Stromal cell of bone marrow (primary cell): ENCODE results near the gene CNTN1.

Experiments
- DNase-seq: peaks from one replicate; pipeline ENCODE4 v3.0.0-alpha.2; 2012; ENCODE audit warnings: low read depth

The CNTN1 gene

GRCh38 chr12:40770781-40771180, 78.5 kb downstream of the CNTN1 start:
- no peak for DNase-seq

- peak; percentile 2 for DNase-seq
Measured at GRCh38 chr12:40775661-40776060, 83.4 kb downstream of the CNTN1 start.

- no peak for DNase-seq
Measured at GRCh38 chr12:40784102-40784501, 91.9 kb downstream of the CNTN1 start.

- DNase-seq: no peak
Measured at GRCh38 chr12:40788276-40788675, 96.0 kb downstream of the CNTN1 start.

- no peak for DNase-seq
Measured at GRCh38 chr12:40792792-40793386, 100.7 kb downstream of the CNTN1 start.

GRCh38 chr12:40793471-40793870, 101.2 kb downstream of the CNTN1 start:
- no peak for DNase-seq

GRCh38 chr12:40794087-40794486, 101.8 kb downstream of the CNTN1 start:
- no peak for DNase-seq

- no peak for DNase-seq
Measured at GRCh38 chr12:40801082-40801481, 108.8 kb downstream of the CNTN1 start.

GRCh38 chr12:40801861-40802260, 109.6 kb downstream of the CNTN1 start:
- no peak for DNase-seq

GRCh38 chr12:40802656-40803055, 110.4 kb downstream of the CNTN1 start:
- DNase-seq: no peak

GRCh38 chr12:40819436-40820108, 127.3 kb downstream of the CNTN1 start:
- DNase-seq: no peak

GRCh38 chr12:40820794-40821484, 128.7 kb downstream of the CNTN1 start:
- no peak for DNase-seq

- DNase-seq: no peak
Measured at GRCh38 chr12:40825156-40825555, 132.9 kb downstream of the CNTN1 start.

GRCh38 chr12:40827683-40828592, 135.7 kb downstream of the CNTN1 start:
- DNase-seq: no peak

GRCh38 chr12:40828593-40828990, 136.4 kb downstream of the CNTN1 start:
- DNase-seq: no peak

- no peak for DNase-seq
Measured at GRCh38 chr12:40829738-40830144, 137.5 kb downstream of the CNTN1 start.

GRCh38 chr12:40831916-40832315, 139.7 kb downstream of the CNTN1 start:
- DNase-seq: no peak

- DNase-seq: no peak
Measured at GRCh38 chr12:40832668-40833067, 140.4 kb downstream of the CNTN1 start.

GRCh38 chr12:40833818-40834217, 141.6 kb downstream of the CNTN1 start:
- DNase-seq: no peak

- DNase-seq: no peak
Measured at GRCh38 chr12:40834321-40834720, 142.1 kb downstream of the CNTN1 start.

GRCh38 chr12:40837891-40838429, 145.7 kb downstream of the CNTN1 start:
- no peak for DNase-seq

GRCh38 chr12:40843495-40843894, 151.3 kb downstream of the CNTN1 start:
- no peak for DNase-seq
